MM.1S (cell line): ENCODE measurements around the gene LRRC8A.

Experiments
- DNase-seq: peaks from one replicate; pipeline ENCODE4 v3.0.0-alpha.2; 2015
- H2AFZ ChIP-seq: fragments of 300-600 bp; sonication (generic); 2 replicates; pipeline ENCODE4 v1.6.0; 2016; ENCODE audit warnings: antibody characterized with exemption, low read length
- H3F3A ChIP-seq: fragments of 300-600 bp; sonication (generic); 2 replicates; pipeline ENCODE4 v1.6.1; 2016; ENCODE audit warnings: mild to moderate bottlenecking, antibody characterized with exemption, low read length, moderate library complexity, mixed read lengths; ENCODE audit not compliant: insufficient read depth
- H3K27ac ChIP-seq: fragments of 300-600 bp; sonication (generic); 2 replicates; pipeline ENCODE4 v1.5.1; 2016; ENCODE audit warnings: mild to moderate bottlenecking, low read length
- H3K27me3 ChIP-seq: fragments of 300-600 bp; sonication (generic); replicated peaks from 2 replicates; pipeline ENCODE4 v1.6.0; 2016; ENCODE audit warnings: low read length; ENCODE audit not compliant: insufficient read depth
- H3K36me3 ChIP-seq: fragments of 300-600 bp; sonication (generic); replicated peaks from 2 replicates; pipeline ENCODE4 v1.6.1; 2016; ENCODE audit warnings: mild to moderate bottlenecking, low read length, mixed read lengths; ENCODE audit not compliant: insufficient read depth
- H3K4me1 ChIP-seq: fragments of 300-600 bp; sonication (generic); 2 replicates; pipeline ENCODE4 v1.6.1; 2016; ENCODE audit warnings: low read length, mixed read lengths
- H3K4me2 ChIP-seq: fragments of 300-600 bp; sonication (generic); 2 replicates; pipeline ENCODE4 v1.6.0; 2016; ENCODE audit warnings: low read depth, low read length
- H3K4me3 ChIP-seq: fragments of 300-600 bp; sonication (generic); 2 replicates; pipeline ENCODE4 v1.5.1; 2016; ENCODE audit warnings: low read length, mixed read lengths
- H3K79me2 ChIP-seq: fragments of 300-600 bp; sonication (generic); 2 replicates; pipeline ENCODE4 v1.6.1; 2016; ENCODE audit warnings: mixed run types, low read length, mixed read lengths
- H3K9ac ChIP-seq: fragments of 300-600 bp; sonication (generic); 2 replicates; pipeline ENCODE4 v1.6.1; 2016; ENCODE audit warnings: low read length, mixed read lengths
- H3K9me2 ChIP-seq: fragments of 300-600 bp; sonication (generic); replicated peaks from 2 replicates; pipeline ENCODE4 v1.6.1; 2016; ENCODE audit warnings: mild to moderate bottlenecking, low read length, mixed read lengths; ENCODE audit not compliant: insufficient read depth
- H3K9me3 ChIP-seq: fragments of 300-600 bp; sonication (generic); replicated peaks from 2 replicates; pipeline ENCODE4 v1.6.1; 2016; ENCODE audit warnings: mild to moderate bottlenecking, low read length, mixed read lengths; ENCODE audit not compliant: insufficient read depth
- H4K20me1 ChIP-seq: fragments of 300-600 bp; sonication (generic); 2 replicates; pipeline ENCODE4 v1.6.1; 2016; ENCODE audit warnings: mild to moderate bottlenecking, low read length, moderate library complexity, mixed read lengths; ENCODE audit not compliant: insufficient read depth
- CTCF ChIP-seq: fragments of 300-600 bp; sonication (generic); IDR thresholded peaks from 2 replicates; pipeline ENCODE4 v1.5.1; 2016; ENCODE audit warnings: antibody characterized with exemption, low read length, mixed read lengths
- EZH2 ChIP-seq: fragments of 300-600 bp; sonication (generic); optimal IDR thresholded peaks from 2 replicates; pipeline ENCODE3; 2017; ENCODE audit warnings: low read depth, mild to moderate bottlenecking, antibody characterized with exemption, low read length, mixed read lengths
- EZH2phosphoT487 ChIP-seq: fragments of 300-600 bp; sonication (generic); IDR thresholded peaks from 2 replicates; pipeline ENCODE4 v1.6.1; 2018; ENCODE audit warnings: antibody characterized with exemption, low read length

LRRC8A gene

GRCh38 chr9:128881884-128882676 lies at the start of gene LRRC8A, which contains the start of gene KYAT1:
TSS of gene LRRC8A (plus strand) at chr9:128882133. CDS start at chr9:128907165, 25,032 bp downstream.
TSS of gene KYAT1 (minus strand) at chr9:128881950. CDS start at chr9:128845405, 36,545 bp downstream.
- Histone ChIP-seq H2AFZ (peak within 1 kb of the TSS; percentile 91), H3K79me2 (peaks cover 67% of the 10 kb centered on the region), H3K4me3 (peak within 1 kb of the TSS; percentile 97), H3K4me2 (peak within 1 kb of the TSS; percentile 73), H3K4me1 (peaks cover 4% of the 10 kb centered on the region; the same call in 1 of the 2 replicates), H3K27me3 (no peaks in the 10 kb centered on the region), H3K27ac (peak within 1 kb of the TSS; percentile 58; the same call in 1 of the 2 replicates), H4K20me1 (no peaks in the 10 kb centered on the region), H3F3A (peaks cover 6% of the 10 kb centered on the region), H3K36me3 (no peaks in the 10 kb centered on the region), H3K9me2 (no peaks in the 10 kb centered on the region), H3K9ac (peak within 1 kb of the TSS; percentile 90), H3K9me3 (no peaks in the 10 kb centered on the region)
- TF ChIP-seq CTCF (no peak), EZH2phosphoT487 (no peak), EZH2 (no peak)
- DNase-seq: peak; percentile 98

- no peaks in the 10 kb centered on the region for H3K36me3 ChIP-seq
Observed at GRCh38 chr9:128833696-128834095, 48.2 kb upstream of the LRRC8A start.

GRCh38 chr9:128835246-128836210 lies 46.4 kb upstream of the LRRC8A start:
- Histone ChIP-seq H2AFZ (no peak overlapping the region), H3K9ac (no peak overlapping the region), H3K9me3 (no peaks in the 10 kb centered on the region), H3K36me3 (no peaks in the 10 kb centered on the region), H3K27me3 (no peaks in the 10 kb centered on the region), H3K79me2 (no peaks in the 10 kb centered on the region), H3K4me3 (no peak overlapping the region), H3K9me2 (no peaks in the 10 kb centered on the region), H3F3A (no peaks in the 10 kb centered on the region), H3K27ac (no peak overlapping the region), H4K20me1 (no peaks in the 10 kb centered on the region), H3K4me1 (no peaks in the 10 kb centered on the region), H3K4me2 (no peak overlapping the region)
- TF ChIP-seq EZH2phosphoT487: no peak
- no peak for DNase-seq

More at GRCh38 chr9:128833696-128834095, 48.2 kb upstream of the LRRC8A start:
- H3K79me2 ChIP-seq: peaks cover 8% of the 10 kb centered on the region
- no peaks in the 10 kb centered on the region for H3K9me3 ChIP-seq
- H3K4me2 ChIP-seq: no peak overlapping the region
- H3F3A ChIP-seq: peaks cover 6% of the 10 kb centered on the region; the same call in 1 of the 2 replicates
- H4K20me1 ChIP-seq: no peaks in the 10 kb centered on the region
- no peaks in the 10 kb centered on the region for H3K27me3 ChIP-seq
- H3K9me2 ChIP-seq: no peaks in the 10 kb centered on the region
- no peak for DNase-seq
- TF ChIP-seq EZH2 (no peak), EZH2phosphoT487 (no peak)
- H3K4me3 ChIP-seq: no peak overlapping the region
- H2AFZ ChIP-seq: no peak overlapping the region
- H3K9ac ChIP-seq: no peak overlapping the region
- H3K4me1 ChIP-seq: 0 out of 2 replicates have a peak, but pooled peaks cover 4% of the 10 kb centered on the region
- H3K27ac ChIP-seq: no peak overlapping the region

GRCh38 chr9:128836509-128837145 lies 45.3 kb upstream of the LRRC8A start:
- TF ChIP-seq CTCF (no peak), EZH2phosphoT487 (no peak), EZH2 (no peak)
- Histone ChIP-seq H3K79me2 (no peaks in the 10 kb centered on the region), H3K27ac (no peak overlapping the region), H2AFZ (no peak overlapping the region), H4K20me1 (no peaks in the 10 kb centered on the region), H3F3A (no peaks in the 10 kb centered on the region), H3K9ac (no peak overlapping the region), H3K4me3 (no peak overlapping the region), H3K9me2 (no peaks in the 10 kb centered on the region), H3K4me2 (no peak overlapping the region), H3K27me3 (no peaks in the 10 kb centered on the region), H3K9me3 (no peaks in the 10 kb centered on the region), H3K36me3 (no peaks in the 10 kb centered on the region), H3K4me1 (no peaks in the 10 kb centered on the region)
- no peak for DNase-seq
